NCI-H2171 treated with DMSO at 0.1 percent for 48 hours (cell line): ENCODE results near the gene GPRC5C.

Experiments used
- DNase-seq: peaks from one replicate; lab custom pipeline; 2025; lab: John Stamatoyannopoulos, UW

Gene GPRC5C

GRCh38 chr17:74432766-74433391 lies 991 bp downstream of the GPRC5C start:
- no peak for DNase-seq

DNA sequence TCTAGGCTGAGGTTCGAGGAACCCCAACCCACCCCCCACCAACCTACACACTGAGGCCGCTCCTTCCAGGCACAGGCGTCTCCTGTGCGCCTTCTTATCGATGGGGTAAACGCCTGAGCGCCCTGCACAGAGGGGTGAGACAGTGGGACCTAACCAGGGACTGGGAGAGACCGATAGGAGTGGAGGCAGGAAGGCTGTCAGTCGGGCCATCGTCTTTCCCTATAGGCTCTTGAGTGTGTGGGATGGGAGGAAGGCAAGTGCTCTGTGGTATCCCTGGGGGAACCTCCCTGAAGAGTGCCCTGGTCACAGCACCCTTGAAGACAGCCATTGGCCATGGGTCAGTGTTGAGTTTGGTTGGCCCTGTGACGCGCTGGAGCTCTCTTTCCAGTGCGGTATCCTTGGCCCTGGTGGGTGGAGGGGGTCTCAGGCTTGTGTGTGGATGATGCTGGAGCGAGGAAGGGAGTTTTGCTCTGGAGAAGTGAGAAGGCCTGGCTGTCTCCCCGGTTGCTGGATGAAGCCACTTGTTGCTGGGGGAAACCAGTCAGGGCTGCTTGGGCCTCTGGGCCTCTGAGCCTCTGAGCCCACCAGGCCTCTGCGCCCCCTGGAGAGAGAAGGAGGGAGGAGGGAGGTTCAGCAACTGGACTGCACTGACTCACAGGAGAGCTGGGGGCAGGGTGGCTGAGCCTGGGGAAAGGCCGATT lies 1.7 kb downstream of the GPRC5C start:
- DNase-seq = no peak

- DNase-seq = no peak
Observed at GRCh38 chr17:74435775-74436359, 4.0 kb downstream of the GPRC5C start.

DNA sequence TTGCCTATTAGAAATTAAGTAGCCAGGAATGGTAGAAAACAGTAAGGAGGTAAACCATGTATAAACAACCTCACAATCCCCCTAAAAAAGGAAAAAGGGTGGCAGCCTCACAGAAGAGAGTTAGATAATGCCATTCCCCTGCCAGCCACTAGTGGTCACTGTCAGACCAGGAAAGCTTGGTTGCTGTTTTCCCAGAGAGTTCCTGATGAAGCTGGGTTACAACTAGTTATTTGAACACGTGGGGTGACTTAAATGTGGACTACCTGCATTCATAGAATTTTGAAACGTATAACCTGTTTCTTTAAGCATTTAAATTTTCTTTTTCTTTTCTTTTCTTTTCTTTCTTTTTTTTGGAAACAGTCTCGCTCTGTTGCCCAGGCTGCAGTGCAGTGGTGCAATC lies 5.8 kb downstream of the GPRC5C start:
- DNase-seq = peak; percentile 24

DNA sequence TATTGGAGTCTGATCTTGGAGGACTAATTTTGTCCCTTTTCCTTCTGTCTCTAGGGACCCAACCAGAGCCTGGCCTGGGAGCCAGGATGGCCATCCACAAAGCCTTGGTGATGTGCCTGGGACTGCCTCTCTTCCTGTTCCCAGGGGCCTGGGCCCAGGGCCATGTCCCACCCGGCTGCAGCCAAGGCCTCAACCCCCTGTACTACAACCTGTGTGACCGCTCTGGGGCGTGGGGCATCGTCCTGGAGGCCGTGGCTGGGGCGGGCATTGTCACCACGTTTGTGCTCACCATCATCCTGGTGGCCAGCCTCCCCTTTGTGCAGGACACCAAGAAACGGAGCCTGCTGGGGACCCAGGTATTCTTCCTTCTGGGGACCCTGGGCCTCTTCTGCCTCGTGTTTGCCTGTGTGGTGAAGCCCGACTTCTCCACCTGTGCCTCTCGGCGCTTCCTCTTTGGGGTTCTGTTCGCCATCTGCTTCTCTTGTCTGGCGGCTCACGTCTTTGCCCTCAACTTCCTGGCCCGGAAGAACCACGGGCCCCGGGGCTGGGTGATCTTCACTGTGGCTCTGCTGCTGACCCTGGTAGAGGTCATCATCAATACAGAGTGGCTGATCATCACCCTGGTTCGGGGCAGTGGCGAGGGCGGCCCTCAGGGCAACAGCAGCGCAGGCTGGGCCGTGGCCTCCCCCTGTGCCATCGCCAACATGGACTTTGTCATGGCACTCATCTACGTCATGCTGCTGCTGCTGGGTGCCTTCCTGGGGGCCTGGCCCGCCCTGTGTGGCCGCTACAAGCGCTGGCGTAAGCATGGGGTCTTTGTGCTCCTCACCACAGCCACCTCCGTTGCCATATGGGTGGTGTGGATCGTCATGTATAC lies 8.0 kb downstream of the GPRC5C start:
- DNase-seq = no peak

DNA sequence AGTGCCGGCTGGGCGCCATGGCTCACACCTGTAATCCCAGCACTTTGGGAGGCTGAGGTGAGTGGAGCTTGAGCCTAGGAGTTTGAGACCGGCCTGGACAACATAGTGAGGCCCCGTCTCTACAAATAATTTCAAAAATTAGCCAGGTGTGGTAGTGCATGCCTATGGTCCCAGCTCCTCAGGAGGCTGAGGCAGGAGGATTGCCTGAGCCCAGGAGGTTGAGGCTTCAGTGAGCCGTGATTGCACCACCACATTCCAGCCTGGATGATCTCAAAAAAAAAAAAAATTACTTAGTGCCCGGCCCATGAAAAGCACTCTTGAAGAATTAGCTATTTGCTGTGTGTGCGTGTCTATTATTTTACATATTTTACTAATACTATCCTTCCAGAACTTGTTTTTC lies 9.6 kb downstream of the GPRC5C start:
- no peak for DNase-seq

GRCh38 chr17:74442291-74442669 lies 10.4 kb downstream of the GPRC5C start:
- DNase-seq = no peak

DNA sequence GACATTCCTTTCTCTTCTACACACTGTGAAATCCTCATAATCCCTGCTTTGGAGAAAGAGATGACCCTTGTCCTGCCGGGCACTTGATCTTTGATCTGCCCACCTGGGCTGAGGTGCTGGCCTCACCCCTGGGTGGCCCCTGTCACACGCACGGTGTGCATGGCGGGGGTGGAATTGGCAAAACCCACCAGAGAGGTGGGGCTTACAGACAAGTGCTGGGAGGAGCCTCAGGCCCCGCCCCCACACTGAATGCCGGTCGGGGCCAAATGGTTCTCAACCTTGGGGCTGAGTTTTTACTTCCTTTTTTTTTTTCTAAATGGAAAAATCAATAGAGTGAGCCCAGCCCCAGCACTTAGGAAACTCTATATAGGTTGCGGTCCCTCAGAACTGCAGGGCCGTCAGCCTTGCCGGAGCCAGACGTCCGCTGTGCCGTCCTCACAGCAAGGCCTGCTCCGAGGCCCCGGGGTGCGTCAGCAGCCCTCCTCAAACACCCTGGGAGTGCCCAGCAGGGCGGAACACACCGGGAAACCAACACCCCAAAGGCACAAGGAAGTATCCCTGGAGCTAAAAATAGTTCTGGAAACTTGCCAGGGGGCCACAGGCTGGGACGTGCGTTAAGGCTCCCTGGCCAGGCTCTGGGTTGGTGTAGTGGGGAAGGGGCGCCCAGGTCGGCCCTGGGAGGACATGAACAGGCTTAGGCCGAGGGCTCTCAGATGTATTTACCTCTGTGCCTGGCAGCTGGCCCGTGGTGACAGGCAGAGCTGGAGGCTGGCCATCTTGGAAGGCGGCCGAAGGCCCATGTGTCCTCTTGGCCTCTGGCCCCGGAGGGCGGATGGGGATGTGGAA lies 11.0 kb downstream of the GPRC5C start:
- peak; percentile 39 for DNase-seq

DNA sequence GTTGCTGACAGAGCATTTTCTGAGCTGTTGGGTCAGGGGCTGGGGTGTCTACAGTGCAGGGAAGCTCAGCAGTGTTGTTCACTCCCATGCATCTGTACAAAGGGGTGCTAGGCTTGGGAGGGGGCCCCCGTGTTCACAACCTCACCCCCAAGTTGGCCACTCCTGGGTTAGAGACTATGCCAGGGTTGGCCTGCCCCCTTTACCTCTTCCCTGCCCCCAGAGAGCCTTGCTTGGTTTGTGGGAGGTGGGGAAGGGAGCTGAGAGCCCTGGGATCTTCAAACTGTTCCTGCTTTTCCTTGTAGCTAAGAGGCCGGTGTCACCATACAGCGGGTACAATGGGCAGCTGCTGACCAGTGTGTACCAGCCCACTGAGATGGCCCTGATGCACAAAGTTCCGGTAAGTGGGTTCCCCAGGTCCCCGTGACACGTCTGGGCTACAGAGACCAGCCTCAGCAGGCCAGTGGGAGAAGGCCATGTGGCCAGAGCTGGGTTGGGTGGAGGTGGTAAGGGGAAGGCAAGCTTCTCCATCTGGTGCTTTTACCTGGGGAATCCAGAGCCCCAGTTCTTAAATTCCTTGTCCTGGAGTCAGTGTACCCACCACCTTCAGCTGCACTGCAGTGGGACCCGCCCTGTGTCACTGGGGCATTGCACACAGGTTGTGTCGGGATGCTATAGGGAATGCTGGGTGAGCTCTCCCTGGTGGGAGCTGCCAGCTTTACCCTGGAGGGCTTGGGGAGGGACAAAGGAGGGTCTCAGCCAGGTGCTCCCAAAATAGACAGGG lies 11.8 kb downstream of the GPRC5C start:
- DNase-seq = no peak

DNA sequence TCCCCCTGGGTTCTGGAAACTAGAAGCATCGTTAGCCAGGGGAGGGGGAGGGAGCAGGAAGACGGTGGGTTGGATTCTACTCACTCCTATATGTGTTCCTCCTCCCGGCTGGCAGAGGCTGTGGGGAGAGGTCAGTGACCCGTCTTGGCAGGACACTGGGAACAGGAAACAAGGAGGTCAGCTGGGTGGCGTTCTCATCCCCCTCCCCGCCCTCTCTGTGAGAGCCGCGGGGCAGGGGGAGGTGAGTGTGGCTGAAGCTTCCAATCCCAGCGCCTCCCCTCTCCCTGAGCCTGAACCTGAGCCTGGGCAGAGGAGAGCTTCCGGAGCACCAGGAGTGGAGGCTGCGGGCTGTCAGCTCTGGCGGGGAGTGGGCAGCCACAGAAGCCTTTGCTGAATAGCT lies 12.5 kb downstream of the GPRC5C start:
- no peak for DNase-seq

GRCh38 chr17:74445158-74445557 lies 13.3 kb downstream of the GPRC5C start:
- no peak for DNase-seq

GRCh38 chr17:74446551-74447500 lies 14.9 kb downstream of the GPRC5C start:
- no peak for DNase-seq

DNA sequence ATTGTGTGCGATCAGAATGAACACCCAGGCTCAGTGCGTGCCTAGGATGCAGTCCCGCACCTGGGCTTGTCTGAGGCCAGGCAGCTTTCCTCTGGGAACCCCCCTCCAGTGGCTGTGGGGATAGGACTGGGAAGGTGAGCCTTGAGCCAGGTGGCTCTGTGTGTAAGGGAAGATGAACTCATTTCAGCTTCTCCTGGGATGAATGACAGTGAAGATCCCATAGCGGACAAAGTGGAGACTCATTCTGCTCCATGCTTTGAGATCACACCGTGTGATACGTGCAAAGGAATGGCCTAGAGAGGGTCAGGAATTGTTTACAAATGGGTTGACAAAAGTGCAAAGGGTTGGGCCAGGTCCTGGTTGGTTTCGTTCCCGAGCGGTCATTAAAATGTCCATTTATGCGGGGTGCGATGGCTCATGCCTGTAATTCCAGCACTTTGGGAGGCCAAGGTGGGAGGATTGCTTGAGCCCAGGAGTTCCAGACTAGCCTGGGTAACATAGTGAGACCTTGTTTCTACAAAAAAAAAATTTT lies 15.8 kb downstream of the GPRC5C start:
- DNase-seq = no peak

- no peak for DNase-seq
Observed at GRCh38 chr17:74448756-74449155, 16.9 kb downstream of the GPRC5C start.

DNA sequence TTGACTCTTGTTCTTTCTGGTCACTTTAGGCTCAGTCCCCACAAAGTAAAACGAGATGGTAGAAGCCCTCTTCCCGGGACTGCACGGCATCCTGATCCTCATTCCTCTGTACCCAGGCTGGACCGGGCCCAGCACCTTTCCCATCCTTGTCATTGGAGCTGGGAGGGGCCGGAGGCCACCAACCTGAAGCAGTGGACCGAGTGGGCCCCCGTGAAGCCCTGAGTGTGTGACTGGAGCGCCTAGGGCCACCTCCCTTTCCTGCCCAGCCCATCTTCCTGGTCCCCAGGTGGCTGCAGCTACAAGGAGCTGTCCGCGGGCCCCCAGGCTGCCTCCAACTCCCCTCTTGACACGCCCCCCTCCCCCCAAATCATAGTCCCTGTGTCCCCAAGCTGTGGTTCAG lies 17.4 kb downstream of the GPRC5C start:
- DNase-seq = no peak

DNA sequence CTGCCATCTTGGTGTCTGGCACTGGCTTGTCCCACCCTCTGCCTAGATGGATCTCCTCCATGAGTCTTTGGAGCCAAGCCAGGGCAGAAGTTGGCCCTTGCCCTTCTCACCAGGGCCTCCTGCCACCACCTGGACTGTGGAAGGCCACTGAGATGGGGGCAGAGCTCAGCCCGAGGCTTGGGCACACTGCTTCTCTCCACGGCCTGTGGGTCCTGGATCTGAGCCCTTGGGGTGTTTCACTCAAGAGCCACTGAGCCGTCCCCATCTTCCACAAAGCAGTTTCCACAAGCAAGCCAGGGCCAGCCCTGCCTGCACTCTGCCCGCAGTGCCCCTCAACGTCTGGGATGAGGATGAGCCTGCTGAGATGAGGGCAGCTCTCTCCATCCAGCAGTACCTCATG lies 17.9 kb downstream of the GPRC5C start:
- DNase-seq = no peak

DNA sequence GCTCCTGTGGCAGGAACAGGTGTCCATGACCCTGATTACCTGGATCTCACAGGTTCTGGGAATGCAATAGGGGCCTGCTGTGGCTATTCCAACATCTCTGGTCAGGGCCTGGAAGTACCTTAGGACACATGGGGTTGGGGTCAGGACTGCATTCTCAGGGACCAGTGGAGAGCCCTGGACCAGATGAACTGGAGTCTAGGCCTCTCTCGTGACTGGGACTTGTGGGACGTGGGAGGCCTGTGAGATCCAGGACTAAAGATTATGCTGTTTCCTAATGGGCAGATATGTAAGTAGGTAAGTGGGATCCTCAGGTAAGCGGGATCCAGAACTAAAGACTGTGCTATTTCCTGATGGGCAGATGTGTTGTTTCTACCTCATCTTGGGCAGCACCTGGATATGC lies 18.3 kb downstream of the GPRC5C start:
- DNase-seq = no peak

GRCh38 chr17:74450925-74451403 lies 19.1 kb downstream of the GPRC5C start:
- no peak for DNase-seq

DNA sequence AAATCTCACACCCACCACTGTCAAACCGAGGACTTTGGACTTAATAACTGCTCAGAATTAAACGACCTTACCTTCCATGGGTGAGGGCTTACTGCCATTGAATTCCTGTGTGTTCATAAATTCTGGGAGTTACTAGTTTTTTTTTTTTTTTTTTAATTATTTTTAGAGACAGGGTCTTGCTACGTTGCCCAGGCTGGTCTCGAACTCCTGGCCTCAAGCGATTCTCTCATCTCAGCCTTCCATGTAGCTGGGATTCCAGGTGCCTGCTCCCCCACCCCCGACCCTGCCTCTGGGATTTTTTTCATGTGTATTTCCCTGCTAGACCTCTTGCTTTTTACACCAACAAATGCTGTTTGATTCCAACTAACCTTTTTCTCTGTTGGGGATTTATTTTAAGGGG lies 19.7 kb downstream of the GPRC5C start:
- no peak for DNase-seq
